Cardiac muscle cell (in vitro differentiated cells and primary cell): ENCODE data around the gene SGO2. TPM values are rescaled to one million over a fixed set of nuclear protein-coding genes. Genes with fewer than 3 reads are reported as not detected.

Source experiments
- DNase-seq, 2 donors: peaks; one replicate each; pipeline versions ENCODE4 v3.0.0 to v3.0.0-alpha.2; 2010 to 2017; ENCODE audit warnings: low read depth in 1 of 2, low spot score in 1 of 2
- H3K27ac ChIP-seq: fragments of 200-600 bp; sonication (generic); 2 replicates; pipeline ENCODE4 v1.5.1; 2016
- H3K27me3 ChIP-seq: fragments of 200-600 bp; sonication (generic); 2 replicates; pipeline ENCODE4 v1.6.0; 2016; ENCODE audit warnings: control low read depth
- H3K36me3 ChIP-seq: fragments of 200-600 bp; sonication (generic); 2 replicates; pipeline ENCODE4 v1.5.1; 2016; ENCODE audit warnings: control low read depth
- H3K4me1 ChIP-seq: fragments of 200-600 bp; sonication (generic); 2 replicates; pipeline ENCODE4 v1.8.1; 2017; ENCODE audit warnings: low read depth, mild to moderate bottlenecking, mixed run types
- H3K4me3 ChIP-seq: fragments of 200-600 bp; sonication (generic); 2 replicates; pipeline ENCODE4 v1.5.1; 2016; ENCODE audit warnings: mild to moderate bottlenecking
- H3K9me3 ChIP-seq: fragments of 200-600 bp; sonication (generic); 2 replicates; pipeline ENCODE4 v1.5.1; 2017; ENCODE audit warnings: low read depth, mild to moderate bottlenecking, control low read depth
- polyA plus RNA-seq: library from polyadenylated mRNA; unstranded; fragments of >200 nt; fragmentation: Nextera tagmentation; extraction: Ambion mirVana; gene quantifications from 2 replicates; pipeline ENCODE4 v1.2.1, GENCODE V29; 2016
- total RNA-seq: library from RNA; depleted of rRNA; stranded (reverse); fragments of >200 nt; gene quantifications from 2 replicates; pipeline ENCODE4 v1.2.3, GENCODE V29; 2016
- TF ChIP-seq, protein P1 (sequence below): IDR thresholded peaks from 2 replicates; pipeline ENCODE4 v1.5.1; 2012; ENCODE audit warnings: low read depth, mild to moderate bottlenecking, low read length

The SGO2 gene, protein sequence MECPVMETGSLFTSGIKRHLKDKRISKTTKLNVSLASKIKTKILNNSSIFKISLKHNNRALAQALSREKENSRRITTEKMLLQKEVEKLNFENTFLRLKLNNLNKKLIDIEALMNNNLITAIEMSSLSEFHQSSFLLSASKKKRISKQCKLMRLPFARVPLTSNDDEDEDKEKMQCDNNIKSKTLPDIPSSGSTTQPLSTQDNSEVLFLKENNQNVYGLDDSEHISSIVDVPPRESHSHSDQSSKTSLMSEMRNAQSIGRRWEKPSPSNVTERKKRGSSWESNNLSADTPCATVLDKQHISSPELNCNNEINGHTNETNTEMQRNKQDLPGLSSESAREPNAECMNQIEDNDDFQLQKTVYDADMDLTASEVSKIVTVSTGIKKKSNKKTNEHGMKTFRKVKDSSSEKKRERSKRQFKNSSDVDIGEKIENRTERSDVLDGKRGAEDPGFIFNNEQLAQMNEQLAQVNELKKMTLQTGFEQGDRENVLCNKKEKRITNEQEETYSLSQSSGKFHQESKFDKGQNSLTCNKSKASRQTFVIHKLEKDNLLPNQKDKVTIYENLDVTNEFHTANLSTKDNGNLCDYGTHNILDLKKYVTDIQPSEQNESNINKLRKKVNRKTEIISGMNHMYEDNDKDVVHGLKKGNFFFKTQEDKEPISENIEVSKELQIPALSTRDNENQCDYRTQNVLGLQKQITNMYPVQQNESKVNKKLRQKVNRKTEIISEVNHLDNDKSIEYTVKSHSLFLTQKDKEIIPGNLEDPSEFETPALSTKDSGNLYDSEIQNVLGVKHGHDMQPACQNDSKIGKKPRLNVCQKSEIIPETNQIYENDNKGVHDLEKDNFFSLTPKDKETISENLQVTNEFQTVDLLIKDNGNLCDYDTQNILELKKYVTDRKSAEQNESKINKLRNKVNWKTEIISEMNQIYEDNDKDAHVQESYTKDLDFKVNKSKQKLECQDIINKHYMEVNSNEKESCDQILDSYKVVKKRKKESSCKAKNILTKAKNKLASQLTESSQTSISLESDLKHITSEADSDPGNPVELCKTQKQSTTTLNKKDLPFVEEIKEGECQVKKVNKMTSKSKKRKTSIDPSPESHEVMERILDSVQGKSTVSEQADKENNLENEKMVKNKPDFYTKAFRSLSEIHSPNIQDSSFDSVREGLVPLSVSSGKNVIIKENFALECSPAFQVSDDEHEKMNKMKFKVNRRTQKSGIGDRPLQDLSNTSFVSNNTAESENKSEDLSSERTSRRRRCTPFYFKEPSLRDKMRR
- total RNA-seq, result 1.8 and 13.9 TPM in 2 replicates
- 8.1 and 26.8 TPM in 2 replicates for polyA plus RNA-seq

- Histone ChIP-seq H3K4me1 (no peaks in the 10 kb centered on the region), H3K9me3 (no peaks in the 10 kb centered on the region), H3K27me3 (peaks cover 25% of the 10 kb centered on the region), H3K27ac (peak within 1 kb of the TSS; percentile 59), H3K4me3 (peak within 1 kb of the TSS; percentile 83), H3K36me3 (no peaks in the 10 kb centered on the region)
- TF ChIP-seq, protein P1, sequence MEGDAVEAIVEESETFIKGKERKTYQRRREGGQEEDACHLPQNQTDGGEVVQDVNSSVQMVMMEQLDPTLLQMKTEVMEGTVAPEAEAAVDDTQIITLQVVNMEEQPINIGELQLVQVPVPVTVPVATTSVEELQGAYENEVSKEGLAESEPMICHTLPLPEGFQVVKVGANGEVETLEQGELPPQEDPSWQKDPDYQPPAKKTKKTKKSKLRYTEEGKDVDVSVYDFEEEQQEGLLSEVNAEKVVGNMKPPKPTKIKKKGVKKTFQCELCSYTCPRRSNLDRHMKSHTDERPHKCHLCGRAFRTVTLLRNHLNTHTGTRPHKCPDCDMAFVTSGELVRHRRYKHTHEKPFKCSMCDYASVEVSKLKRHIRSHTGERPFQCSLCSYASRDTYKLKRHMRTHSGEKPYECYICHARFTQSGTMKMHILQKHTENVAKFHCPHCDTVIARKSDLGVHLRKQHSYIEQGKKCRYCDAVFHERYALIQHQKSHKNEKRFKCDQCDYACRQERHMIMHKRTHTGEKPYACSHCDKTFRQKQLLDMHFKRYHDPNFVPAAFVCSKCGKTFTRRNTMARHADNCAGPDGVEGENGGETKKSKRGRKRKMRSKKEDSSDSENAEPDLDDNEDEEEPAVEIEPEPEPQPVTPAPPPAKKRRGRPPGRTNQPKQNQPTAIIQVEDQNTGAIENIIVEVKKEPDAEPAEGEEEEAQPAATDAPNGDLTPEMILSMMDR, result no peak
- peak; percentile 94 to 95 for DNase-seq
These were observed at the start of gene SGO2 for GRCh38 chr2:200525882-200526651. SGO2 (plus strand) TSS chr2:200526207; CDS start chr2:200532976, 6,769 bp downstream.

GRCh38 chr2:200476836-200477235 lies 49.2 kb upstream of the SGO2 start:
- H3K27me3 ChIP-seq, result no peaks in the 10 kb centered on the region
- H3K4me1 ChIP-seq, result no peaks in the 10 kb centered on the region
- DNase-seq, result no peak
- no peaks in the 10 kb centered on the region for H3K36me3 ChIP-seq
- H3K4me3 ChIP-seq, result no peak overlapping the region
- TF ChIP-seq, protein P1, result no peak
- H3K9me3 ChIP-seq, result no peaks in the 10 kb centered on the region
- no peak overlapping the region for H3K27ac ChIP-seq

GRCh38 chr2:200477667-200478131 lies 48.3 kb upstream of the SGO2 start:
- no peaks in the 10 kb centered on the region for H3K4me1 ChIP-seq
- TF ChIP-seq, protein P1, result no peak
- no peaks in the 10 kb centered on the region for H3K9me3 ChIP-seq
- peak in 1 of 2 donors; percentile 64 for DNase-seq
- no peaks in the 10 kb centered on the region for H3K36me3 ChIP-seq
- H3K27ac ChIP-seq, result no peak overlapping the region
- no peak overlapping the region for H3K4me3 ChIP-seq
- H3K27me3 ChIP-seq, result no peaks in the 10 kb centered on the region

GRCh38 chr2:200479692-200480265 lies 46.2 kb upstream of the SGO2 start:
- H3K36me3 ChIP-seq, result no peaks in the 10 kb centered on the region
- H3K27me3 ChIP-seq, result no peaks in the 10 kb centered on the region
- H3K4me3 ChIP-seq, result no peak overlapping the region
- no peaks in the 10 kb centered on the region for H3K4me1 ChIP-seq
- peak in 1 of 2 donors; percentile 53 for DNase-seq
- no peaks in the 10 kb centered on the region for H3K9me3 ChIP-seq
- TF ChIP-seq, protein P1, result no peak
- H3K27ac ChIP-seq, result no peak overlapping the region
